GM12878 (cell line): Measurements from ENCODE around the gene EHBP1. TPM values are rescaled to one million over a fixed set of nuclear protein-coding genes. Genes with fewer than 3 reads are reported as not detected.

Source experiments
- ATAC-seq: fragments of 200-7000 bp; cut with Tn5 transposase; 3 replicates; pipeline ENCODE4 v1.9.1; 2020; ENCODE audit warnings: mild to moderate bottlenecking, moderate library complexity
- BruUV-seq: library from RNA; stranded (reverse); fragments of 400-500 nt; replicated peaks from 2 replicates; lab custom pipeline; 2021; lab: Mats Ljungman, UMichigan
- CTCF ChIA-PET: fragments of 300-600 bp; sonication (Branson Sonifier 250); formaldehyde crosslinking; extraction: SDS; loops from one replicate; lab custom pipeline; 2021; ENCODE audit warnings: inconsistent platforms; lab: Yijun Ruan, JAX
- POLR2A ChIA-PET: fragments of 350-600 bp; formaldehyde crosslinking; extraction: SDS; loops from one replicate; lab custom pipeline; 2021; ENCODE audit warnings: inconsistent platforms; lab: Charles Lee
- RAD21 ChIA-PET: fragments of 300-600 bp; sonication (Branson Sonifier 250); formaldehyde crosslinking; loops from one replicate; lab custom pipeline; 2023; ENCODE audit warnings: antibody characterized with exemption; ENCODE audit not compliant: unreplicated experiment; lab: Charles Lee
- SMC1A ChIA-PET: fragments of 300-600 bp; sonication (Branson Sonifier 250); formaldehyde crosslinking; loops from one replicate; lab custom pipeline; 2023; ENCODE audit not compliant: unreplicated experiment, uncharacterized antibody; lab: Charles Lee
- DNase-seq: peaks from one replicate; pipeline ENCODE4 v3.0.0-alpha.2; 2011; ENCODE audit warnings: low read depth, low spot score
- FAIRE-seq: peaks from 3 replicates; lab custom pipeline; 2011; peaks lifted over from hg19 to GRCh38; lab: Jason Lieb, UNC
- H2AFZ ChIP-seq: 2 replicates; pipeline ENCODE4 v1.6.0; 2011; ENCODE audit warnings: low read depth, low read length, control low read depth; ENCODE audit not compliant: control insufficient read depth
- H3K27ac ChIP-seq: 2 replicates; pipeline ENCODE4 v1.5.1; 2011; ENCODE audit warnings: control low read depth; ENCODE audit not compliant: control insufficient read depth, insufficient read depth
- H3K27me3 ChIP-seq, 2 experiments: replicated peaks in 1 of 2; 2 replicates each; pipeline versions ENCODE4 v1.6.0 to v1.6.1; 2011; ENCODE audit warnings: low read length in 1 of 2; ENCODE audit not compliant: control insufficient read depth in 2 of 2, insufficient read depth in 2 of 2
- H3K36me3 ChIP-seq, 2 experiments: 2 replicates each; pipeline ENCODE4 v1.5.1; 2011; ENCODE audit warnings: low read length in 1 of 2; ENCODE audit not compliant: control insufficient read depth in 2 of 2, insufficient read depth in 2 of 2
- H3K4me1 ChIP-seq: 2 replicates; pipeline ENCODE4 v1.6.1; 2011; ENCODE audit warnings: mild to moderate bottlenecking, low read length, moderate library complexity, mixed read lengths; ENCODE audit not compliant: control insufficient read depth, insufficient read depth
- H3K4me2 ChIP-seq: 2 replicates; pipeline ENCODE4 v1.6.0; 2011; ENCODE audit warnings: control low read depth; ENCODE audit not compliant: control insufficient read depth, insufficient read depth
- H3K4me3 ChIP-seq: fragments of 200-600 bp; sonication (generic); 2 replicates; pipeline ENCODE4 v1.5.1; 2016
- H3K79me2 ChIP-seq: 2 replicates; pipeline ENCODE4 v1.6.0; 2011; ENCODE audit warnings: low read length; ENCODE audit not compliant: control insufficient read depth, insufficient read depth
- H3K9ac ChIP-seq: 2 replicates; pipeline ENCODE4 v1.8.0; 2011; ENCODE audit warnings: low read length, control low read depth, mixed read lengths; ENCODE audit not compliant: control insufficient read depth, insufficient read depth
- H3K9me3 ChIP-seq: replicated peaks from 3 replicates; pipeline ENCODE4 v1.5.1; 2011; ENCODE audit warnings: mild to moderate bottlenecking, low read length; ENCODE audit not compliant: control insufficient read depth, insufficient read depth
- H4K20me1 ChIP-seq: 2 replicates; pipeline ENCODE4 v1.6.0; 2011; ENCODE audit not compliant: control insufficient read depth, insufficient read depth
- CBFB ChIP-seq: IDR thresholded peaks from 2 replicates; pipeline ENCODE4 v1.6.1; 2016; ENCODE audit warnings: antibody characterized with exemption, low read depth
- CBX3 ChIP-seq: fragments of 200-600 bp; sonication (generic); IDR thresholded peaks from 2 replicates; pipeline ENCODE4 v1.6.1; 2016; ENCODE audit warnings: low read depth, borderline replicate concordance
- CBX5 ChIP-seq: sonication (generic); IDR thresholded peaks from 2 replicates; pipeline ENCODE4 v1.6.1; 2016; ENCODE audit warnings: low read depth, moderate library complexity, mild to moderate bottlenecking, inconsistent platforms
- CHD4 ChIP-seq: fragments of 200-600 bp; sonication (generic); IDR thresholded peaks from 2 replicates; pipeline ENCODE4 v1.6.1; 2016; ENCODE audit warnings: mild to moderate bottlenecking
- EP300 ChIP-seq, 2 experiments: fragments of 150-350 bp in 1 of 2; IDR thresholded peaks; 2 replicates each; pipeline ENCODE4 v1.6.1; 2011 to 2012; ENCODE audit warnings: low read depth in 2 of 2, low read length in 2 of 2, borderline replicate concordance in 1 of 2, improper control_type of control experiment in 1 of 2, inconsistent platforms in 1 of 2; ENCODE audit not compliant: control insufficient read depth in 1 of 2
- MTA3 ChIP-seq: IDR thresholded peaks from 2 replicates; pipeline ENCODE4 v1.6.1; 2012; ENCODE audit warnings: low read length, inconsistent platforms, borderline replicate concordance
- RB1 ChIP-seq: fragments of 450-650 bp; formaldehyde crosslinking; IDR thresholded peaks from 2 replicates; pipeline ENCODE4 v1.6.1; 2017; ENCODE audit warnings: mild to moderate bottlenecking, borderline replicate concordance
- RELA ChIP-seq: fragments of 450-650 bp; IDR thresholded peaks from 2 replicates; pipeline ENCODE4 v1.8.0; 2014; ENCODE audit warnings: borderline replicate concordance; ENCODE audit not compliant: partially characterized antibody
- SIX5 ChIP-seq: IDR thresholded peaks from 2 replicates; pipeline ENCODE4 v1.6.1; 2011; ENCODE audit warnings: mild to moderate bottlenecking, low read depth, low read length, moderate library complexity; ENCODE audit not compliant: severe bottlenecking
- STAT1 ChIP-seq: fragments of 450-650 bp; conservative IDR thresholded peaks from 2 replicates; pipeline ENCODE4 v1.6.1; 2014; ENCODE audit warnings: antibody characterized with exemption, mild to moderate bottlenecking
- TCF7 ChIP-seq: IDR thresholded peaks from 2 replicates; pipeline ENCODE4 v1.6.1; 2014; ENCODE audit warnings: antibody characterized with exemption, borderline replicate concordance
- ZNF274 ChIP-seq: IDR thresholded peaks from one replicate; pipeline ENCODE4 v1.8.0; 2011; ENCODE audit not compliant: insufficient read length, insufficient read depth
- ZSCAN29 ChIP-seq: fragments of 450-650 bp; IDR thresholded peaks from 2 replicates; pipeline ENCODE4 v1.6.1; 2017; ENCODE audit warnings: mild to moderate bottlenecking, moderate library complexity
- WGBS: methylation state at CpG from one replicate; pipeline ENCODE4 v1.1.6; 2016; ENCODE audit warnings: low lambda C conversion rate; ENCODE audit not compliant: insufficient replicate concordance, insufficient coverage; ENCODE audit errors: missing lambda C conversion rate; 5-methylcytosine and 5-hydroxymethylcytosine counted together
- in situ Hi-C: fragments of 300-500 bp; cut with MboI; formaldehyde crosslinking; loops from 9 replicates; pipeline ENCODE4 v1.14.3; 2018; ENCODE audit warnings: mixed read lengths
- intact Hi-C: fragments of 100-400 bp; cut with micrococcal nuclease; formaldehyde crosslinking; loops from one replicate; pipeline ENCODE4 v1.14.2; 2022; ENCODE audit not compliant: unreplicated experiment
- polyA plus RNA-seq, 11 experiments: library from polyadenylated mRNA; depleted of rRNA in 4 of 11; unstranded in 6 of 11; stranded (reverse) in 5 of 11; fragments of >200 nt; fragmentation: Nextera tagmentation in 4 of 11; fragmentation: Illumina TruSeq in 1 of 11; extraction: Ambion mirVana in 4 of 11; extraction: Trizol in 1 of 11; gene quantifications; 1 replicate in 1 of 11; 2 replicates in 10 of 11; pipeline versions ENCODE4 v1.2.1 to v1.2.3, GENCODE V29; 2011 to 2016; ENCODE audit warnings: inconsistent platforms in 2 of 11, missing spikeins in 2 of 11, low read depth in 1 of 11
- total RNA-seq, 4 experiments: library from RNA; depleted of rRNA in 3 of 4; stranded (reverse); fragments of >200 nt in 3 of 4; fragmentation: Illumina TruSeq in 1 of 4; extraction: Trizol in 1 of 4; gene quantifications; 2 replicates each; pipeline versions ENCODE4 v1.2.1 to v1.2.3, GENCODE V29; 2013 to 2021
- TF ChIP-seq, protein P1 (sequence below): fragments of 450-650 bp; IDR thresholded peaks from 2 replicates; pipeline ENCODE4 v1.6.1; 2016; ENCODE audit warnings: mild to moderate bottlenecking
- TF ChIP-seq, protein P2 (sequence below): IDR thresholded peaks from 2 replicates; pipeline ENCODE4 v1.6.1; 2012; ENCODE audit warnings: improper control_type of control experiment, low read depth, low read length; ENCODE audit not compliant: insufficient replicate concordance
- TF ChIP-seq, protein P3 (sequence below): IDR thresholded peaks from 2 replicates; pipeline ENCODE4 v1.6.1; 2012; ENCODE audit warnings: low read length, inconsistent platforms

The EHBP1 gene
- total and polyA plus RNA-seq, 10 of the 15 experiments (the other 5 are each of a cell fraction or from before 2014, with no cell fraction given) = 5.7 to 26.1 (median 13.6) TPM

DNA sequence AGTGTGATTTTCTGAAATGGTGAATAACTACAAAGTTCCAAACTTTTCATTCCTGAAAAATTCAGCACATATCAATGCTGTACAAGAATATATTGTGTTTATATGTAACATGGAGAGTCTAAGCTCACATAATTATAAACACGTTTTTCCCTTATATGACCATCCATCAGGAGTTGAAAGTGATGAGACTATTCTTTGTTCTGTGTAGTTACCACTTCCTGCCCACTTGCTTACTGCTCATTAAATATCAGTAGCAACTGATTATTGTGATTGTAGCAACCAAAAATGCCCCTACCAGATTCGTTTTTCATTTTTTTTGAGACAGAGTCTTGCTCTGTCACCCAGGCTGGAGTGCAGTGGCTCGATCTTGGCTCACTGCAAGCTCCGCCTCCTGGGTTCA lies 375.9 kb downstream of the EHBP1 start (continued):
- TF ChIP-seq, protein P1, sequence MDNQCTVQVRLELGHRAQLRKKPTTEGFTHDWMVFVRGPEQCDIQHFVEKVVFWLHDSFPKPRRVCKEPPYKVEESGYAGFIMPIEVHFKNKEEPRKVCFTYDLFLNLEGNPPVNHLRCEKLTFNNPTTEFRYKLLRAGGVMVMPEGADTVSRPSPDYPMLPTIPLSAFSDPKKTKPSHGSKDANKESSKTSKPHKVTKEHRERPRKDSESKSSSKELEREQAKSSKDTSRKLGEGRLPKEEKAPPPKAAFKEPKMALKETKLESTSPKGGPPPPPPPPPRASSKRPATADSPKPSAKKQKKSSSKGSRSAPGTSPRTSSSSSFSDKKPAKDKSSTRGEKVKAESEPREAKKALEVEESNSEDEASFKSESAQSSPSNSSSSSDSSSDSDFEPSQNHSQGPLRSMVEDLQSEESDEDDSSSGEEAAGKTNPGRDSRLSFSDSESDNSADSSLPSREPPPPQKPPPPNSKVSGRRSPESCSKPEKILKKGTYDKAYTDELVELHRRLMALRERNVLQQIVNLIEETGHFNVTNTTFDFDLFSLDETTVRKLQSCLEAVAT = 0 out of 2 replicates have a peak, but pooled peaks have one; percentile 24
- TF ChIP-seq SIX5 (no peak), RELA (no peak)

DNA sequence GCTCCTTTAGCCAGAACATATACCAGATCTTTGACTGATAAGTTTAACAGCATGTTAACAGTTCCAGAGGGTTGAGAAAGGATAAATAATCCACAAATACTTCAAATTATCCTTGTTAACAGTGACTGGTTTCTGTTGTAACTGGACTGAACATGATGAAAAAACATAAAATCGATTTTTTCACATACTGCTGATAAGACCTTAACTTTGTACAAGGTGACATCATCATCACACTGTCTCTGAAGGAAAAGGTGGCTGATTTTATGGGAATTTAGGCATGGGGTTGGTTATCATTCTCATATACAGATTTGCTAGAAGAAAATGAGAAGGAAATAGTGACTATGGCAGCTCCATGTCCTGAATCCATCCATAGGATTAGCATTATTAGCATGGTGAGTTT lies 381.2 kb downstream of the EHBP1 start:
- ChIA-PET CTCF (interaction anchor here (0.6 to 1.6 kb wide), 2 partner anchors 21 to 59 kb away, joined by 3 read pairs; no protein-coding TSS in a partner anchor), POLR2A (no interaction called here), SMC1A (no interaction called here), RAD21 (no interaction called here)
- WGBS = 0% methylated on average over 1 of the region's 1 CpG
- H3K4me1 ChIP-seq = no peaks in the 10 kb centered on the region
- BruUV-seq = no TSS peak
- H3K4me3 ChIP-seq = no peak overlapping the region
- H3K4me2 ChIP-seq = no peak overlapping the region
- H3K79me2 ChIP-seq = no peaks in the 10 kb centered on the region
- H3K9ac ChIP-seq = no peak overlapping the region
- H4K20me1 ChIP-seq = no peaks in the 10 kb centered on the region
- no peak overlapping the region for H2AFZ ChIP-seq
- intact Hi-C loops (no loop called here), in situ Hi-C loops (no loop called here)
- DNase-seq = no peak
- no peaks in the 10 kb centered on the region for H3K27me3 ChIP-seq
- no peak for ATAC-seq
- FAIRE-seq = no peak
- H3K27ac ChIP-seq = no peak overlapping the region
- no peaks in the 10 kb centered on the region for H3K36me3 ChIP-seq
- H3K9me3 ChIP-seq = no peaks in the 10 kb centered on the region
- TF ChIP-seq CHD4 = no peak
- no peak for TF ChIP-seq STAT1
- no peak for TF ChIP-seq CBFB
- no peak for TF ChIP-seq EP300 (IDR thresholded peaks at IDR 0.05; ENCODE audit: borderline replicate concordance in 1 of 2, control insufficient read depth in 1 of 2, low read depth in 2 of 2, low read length in 2 of 2)
- TF ChIP-seq ZNF274 = no peak
- no peak for TF ChIP-seq CBX5
- TF ChIP-seq RB1 = no peak
- no peak for TF ChIP-seq ZSCAN29
- TF ChIP-seq, protein P2, sequence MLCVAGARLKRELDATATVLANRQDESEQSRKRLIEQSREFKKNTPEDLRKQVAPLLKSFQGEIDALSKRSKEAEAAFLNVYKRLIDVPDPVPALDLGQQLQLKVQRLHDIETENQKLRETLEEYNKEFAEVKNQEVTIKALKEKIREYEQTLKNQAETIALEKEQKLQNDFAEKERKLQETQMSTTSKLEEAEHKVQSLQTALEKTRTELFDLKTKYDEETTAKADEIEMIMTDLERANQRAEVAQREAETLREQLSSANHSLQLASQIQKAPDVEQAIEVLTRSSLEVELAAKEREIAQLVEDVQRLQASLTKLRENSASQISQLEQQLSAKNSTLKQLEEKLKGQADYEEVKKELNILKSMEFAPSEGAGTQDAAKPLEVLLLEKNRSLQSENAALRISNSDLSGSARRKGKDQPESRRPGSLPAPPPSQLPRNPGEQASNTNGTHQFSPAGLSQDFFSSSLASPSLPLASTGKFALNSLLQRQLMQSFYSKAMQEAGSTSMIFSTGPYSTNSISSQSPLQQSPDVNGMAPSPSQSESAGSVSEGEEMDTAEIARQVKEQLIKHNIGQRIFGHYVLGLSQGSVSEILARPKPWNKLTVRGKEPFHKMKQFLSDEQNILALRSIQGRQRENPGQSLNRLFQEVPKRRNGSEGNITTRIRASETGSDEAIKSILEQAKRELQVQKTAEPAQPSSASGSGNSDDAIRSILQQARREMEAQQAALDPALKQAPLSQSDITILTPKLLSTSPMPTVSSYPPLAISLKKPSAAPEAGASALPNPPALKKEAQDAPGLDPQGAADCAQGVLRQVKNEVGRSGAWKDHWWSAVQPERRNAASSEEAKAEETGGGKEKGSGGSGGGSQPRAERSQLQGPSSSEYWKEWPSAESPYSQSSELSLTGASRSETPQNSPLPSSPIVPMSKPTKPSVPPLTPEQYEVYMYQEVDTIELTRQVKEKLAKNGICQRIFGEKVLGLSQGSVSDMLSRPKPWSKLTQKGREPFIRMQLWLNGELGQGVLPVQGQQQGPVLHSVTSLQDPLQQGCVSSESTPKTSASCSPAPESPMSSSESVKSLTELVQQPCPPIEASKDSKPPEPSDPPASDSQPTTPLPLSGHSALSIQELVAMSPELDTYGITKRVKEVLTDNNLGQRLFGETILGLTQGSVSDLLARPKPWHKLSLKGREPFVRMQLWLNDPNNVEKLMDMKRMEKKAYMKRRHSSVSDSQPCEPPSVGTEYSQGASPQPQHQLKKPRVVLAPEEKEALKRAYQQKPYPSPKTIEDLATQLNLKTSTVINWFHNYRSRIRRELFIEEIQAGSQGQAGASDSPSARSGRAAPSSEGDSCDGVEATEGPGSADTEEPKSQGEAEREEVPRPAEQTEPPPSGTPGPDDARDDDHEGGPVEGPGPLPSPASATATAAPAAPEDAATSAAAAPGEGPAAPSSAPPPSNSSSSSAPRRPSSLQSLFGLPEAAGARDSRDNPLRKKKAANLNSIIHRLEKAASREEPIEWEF = no peak
- no peak for TF ChIP-seq CBX3
- TF ChIP-seq, protein P3, sequence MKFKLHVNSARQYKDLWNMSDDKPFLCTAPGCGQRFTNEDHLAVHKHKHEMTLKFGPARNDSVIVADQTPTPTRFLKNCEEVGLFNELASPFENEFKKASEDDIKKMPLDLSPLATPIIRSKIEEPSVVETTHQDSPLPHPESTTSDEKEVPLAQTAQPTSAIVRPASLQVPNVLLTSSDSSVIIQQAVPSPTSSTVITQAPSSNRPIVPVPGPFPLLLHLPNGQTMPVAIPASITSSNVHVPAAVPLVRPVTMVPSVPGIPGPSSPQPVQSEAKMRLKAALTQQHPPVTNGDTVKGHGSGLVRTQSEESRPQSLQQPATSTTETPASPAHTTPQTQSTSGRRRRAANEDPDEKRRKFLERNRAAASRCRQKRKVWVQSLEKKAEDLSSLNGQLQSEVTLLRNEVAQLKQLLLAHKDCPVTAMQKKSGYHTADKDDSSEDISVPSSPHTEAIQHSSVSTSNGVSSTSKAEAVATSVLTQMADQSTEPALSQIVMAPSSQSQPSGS = no peak
- TF ChIP-seq TCF7 = no peak
- no peak for TF ChIP-seq MTA3
